AG08395 (cell line): ENCODE measurements around the gene CDK5R1.

Experiments used
- DNase-seq: peaks from one replicate; pipeline ENCODE4 v3.0.0; 2012; ENCODE audit warnings: mixed read lengths, low spot score

CDK5R1 gene

DNA sequence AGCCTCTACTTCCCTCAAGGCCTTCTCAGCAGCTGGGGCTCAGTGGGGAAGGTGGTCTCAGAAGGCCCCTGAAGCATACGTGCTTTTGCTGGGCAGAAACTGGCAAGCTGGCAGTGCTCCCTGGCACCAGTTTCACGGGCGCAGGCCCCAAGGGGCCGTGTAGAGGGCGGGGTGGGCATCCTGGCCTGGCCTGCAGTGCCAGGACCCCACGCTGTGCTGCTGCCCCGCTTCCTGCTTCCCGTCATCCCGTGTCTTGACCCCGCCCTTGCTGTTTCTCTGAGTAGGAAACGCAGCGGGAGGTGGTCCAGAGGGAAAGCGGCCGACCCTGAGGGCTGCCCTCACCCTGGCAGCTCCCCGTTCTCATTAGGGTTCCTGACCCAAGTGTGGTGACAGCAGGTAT is 6.8 kb downstream of the CDK5R1 start:
- no peak for DNase-seq

- no peak for DNase-seq
These were observed 7.3 kb downstream of the CDK5R1 start for GRCh38 chr17:32493976-32494513.

DNA sequence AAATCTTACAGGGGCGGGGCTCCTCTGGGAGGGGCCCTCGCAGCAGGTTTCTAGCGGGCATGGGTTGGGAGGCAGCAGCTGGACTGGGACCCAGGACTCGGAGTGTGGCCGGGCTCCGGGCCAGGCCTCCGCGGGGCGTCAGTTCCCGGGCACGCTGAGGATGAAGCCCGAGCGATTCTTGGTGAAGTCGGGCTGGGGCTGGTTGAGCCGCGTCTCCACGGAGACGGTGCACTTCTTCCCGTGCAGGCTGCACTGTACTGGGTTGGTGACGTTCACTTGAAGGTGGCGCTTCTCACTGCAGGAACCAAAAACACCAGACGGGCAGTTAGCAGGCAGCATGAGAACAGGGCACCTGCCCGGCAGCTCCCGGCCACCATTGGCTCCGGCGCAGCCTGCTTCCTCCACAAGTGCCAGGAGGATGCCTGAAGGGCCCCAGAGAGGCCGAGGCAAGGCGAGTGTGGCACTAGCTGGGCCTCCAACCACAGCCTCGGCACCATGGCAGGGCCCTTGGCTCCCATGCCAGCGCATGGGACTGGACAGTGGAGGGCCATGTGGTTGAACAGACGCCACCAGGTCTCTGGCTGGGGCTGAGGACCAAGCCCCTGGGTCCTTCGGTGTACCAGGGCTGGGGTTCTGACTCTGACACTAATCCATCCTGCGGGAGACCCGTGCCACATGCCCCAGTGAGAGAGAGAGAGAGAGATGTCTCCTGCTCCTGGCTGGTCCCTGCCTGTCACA is 8.0 kb downstream of the CDK5R1 start:
- no peak for DNase-seq

- DNase-seq = peak; percentile 24
These were observed 8.8 kb downstream of the CDK5R1 start for GRCh38 chr17:32495359-32496231.

DNA sequence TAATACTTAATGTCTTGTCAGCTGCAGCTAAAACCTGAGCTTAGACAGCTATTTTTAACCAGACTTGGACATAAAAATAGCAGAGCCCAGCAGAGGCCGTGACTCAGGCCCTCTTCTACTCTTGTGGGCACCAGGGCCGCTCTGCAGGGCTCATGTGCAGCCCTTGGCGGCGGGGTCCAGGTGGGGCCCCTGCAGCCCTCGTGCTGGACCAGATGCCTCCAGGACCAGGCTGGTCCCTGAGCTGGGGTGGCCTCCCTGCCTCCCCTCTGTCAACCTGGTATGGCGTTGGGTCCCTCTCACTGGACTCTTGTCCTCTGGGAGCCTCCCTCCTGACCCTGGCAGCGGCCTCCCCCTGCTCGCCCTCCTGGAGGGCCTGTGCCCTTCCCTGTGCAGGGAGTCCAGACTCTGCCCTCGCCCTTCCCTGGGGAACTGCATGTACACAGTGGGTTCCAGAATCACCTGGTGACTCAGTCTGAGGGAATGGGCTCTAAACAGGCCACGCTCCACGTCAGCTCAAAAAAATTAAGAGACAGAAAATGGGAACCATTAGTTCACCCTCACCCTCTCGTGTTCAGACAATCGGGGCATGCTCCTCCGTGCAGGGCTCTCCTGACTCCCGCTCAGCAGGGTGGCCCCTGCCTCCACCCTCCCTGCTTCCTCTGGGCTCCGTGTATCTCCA is 9.7 kb downstream of the CDK5R1 start:
- DNase-seq = peak; percentile 68

- peak; percentile 19 for DNase-seq
These were observed 10.8 kb downstream of the CDK5R1 start for GRCh38 chr17:32497431-32498205.

DNA sequence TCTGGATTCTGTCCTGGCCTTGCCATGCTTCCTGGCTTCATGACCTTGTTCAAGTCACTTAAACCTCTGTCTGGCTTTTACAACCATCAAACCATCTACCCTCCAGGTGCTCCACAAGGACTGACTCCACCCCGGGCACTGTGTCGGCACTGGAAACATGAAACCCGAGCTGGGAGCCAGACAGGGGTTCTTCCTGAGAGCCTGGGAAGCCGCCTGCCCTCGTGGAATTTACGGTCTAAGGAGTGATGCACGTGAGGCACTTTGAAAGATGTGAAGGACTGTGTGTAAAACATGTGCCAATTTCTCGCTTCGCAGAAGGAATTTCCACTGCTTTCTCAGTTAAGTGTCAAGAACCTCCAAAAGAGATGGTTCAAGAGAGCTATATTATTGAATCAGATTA is 11.6 kb downstream of the CDK5R1 start:
- no peak for DNase-seq

- DNase-seq = no peak
These were observed 15.2 kb downstream of the CDK5R1 start for GRCh38 chr17:32502013-32502412.

DNA sequence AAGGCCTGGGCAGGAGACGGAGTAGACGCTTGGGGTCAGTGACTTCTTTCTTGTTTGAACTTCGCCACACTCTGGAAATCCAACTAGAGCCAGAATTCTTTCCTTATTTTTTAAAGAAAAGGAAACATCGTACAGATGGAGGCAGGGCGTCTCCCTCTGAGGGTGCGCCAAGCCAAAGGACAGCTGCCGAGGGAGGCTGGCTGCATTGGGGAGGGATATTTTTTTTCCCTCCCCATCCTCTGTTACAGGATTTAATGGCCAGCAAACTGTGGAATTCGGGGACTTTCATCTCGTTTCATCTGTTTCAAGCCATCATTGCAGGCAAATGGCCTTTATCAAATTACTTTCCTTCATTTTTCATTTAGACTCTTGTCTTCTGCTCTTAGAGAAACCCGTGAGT is 15.9 kb downstream of the CDK5R1 start:
- no peak for DNase-seq

- DNase-seq = peak; percentile 27
These were observed 16.7 kb downstream of the CDK5R1 start for GRCh38 chr17:32503251-32504165.

- DNase-seq = peak; percentile 43
These were observed 17.6 kb downstream of the CDK5R1 start for GRCh38 chr17:32504166-32504990.

DNA sequence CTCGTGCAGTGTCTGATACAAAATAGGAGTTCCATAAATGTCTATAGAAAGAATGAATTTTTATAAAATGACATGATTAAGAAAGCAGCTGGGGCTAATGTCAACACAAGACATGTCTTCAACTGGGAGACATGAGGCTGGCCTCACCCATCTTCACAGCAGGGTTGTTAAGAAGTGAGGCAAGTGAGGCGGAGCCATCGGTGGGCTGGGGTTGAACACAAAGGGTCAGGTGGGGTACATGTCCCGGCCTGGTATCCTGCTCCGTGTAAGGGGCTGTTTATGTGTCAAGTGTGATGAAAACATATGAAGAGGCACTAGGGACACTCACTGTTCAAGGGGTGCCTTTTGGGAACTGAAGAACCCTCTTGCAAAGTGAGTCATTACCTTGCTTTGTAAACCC is 22.1 kb downstream of the CDK5R1 start:
- no peak for DNase-seq

GRCh38 chr17:32510466-32510865 is 23.7 kb downstream of the CDK5R1 start:
- no peak for DNase-seq

GRCh38 chr17:32512328-32512727 is 25.5 kb downstream of the CDK5R1 start:
- DNase-seq = no peak

DNA sequence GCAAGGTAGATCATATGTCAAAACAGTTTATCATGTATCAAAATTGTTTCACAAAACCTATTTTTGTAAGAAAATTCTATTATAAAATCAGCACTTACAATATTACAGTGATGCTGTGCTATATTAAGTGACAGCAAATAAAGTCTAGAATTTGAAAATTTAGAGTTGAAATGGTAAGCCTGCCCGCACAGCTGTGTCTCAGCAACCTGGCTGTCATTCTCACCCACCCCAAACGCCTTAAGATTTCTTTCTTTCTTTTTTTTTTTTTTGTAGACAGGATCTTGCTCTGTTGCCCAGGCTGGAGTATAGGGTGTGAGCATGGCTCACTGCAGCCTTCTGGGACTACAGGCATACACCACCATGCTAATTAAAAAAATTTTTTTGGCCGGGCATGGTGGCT is 26.8 kb downstream of the CDK5R1 start:
- no peak for DNase-seq

- no peak for DNase-seq
These were observed 27.8 kb downstream of the CDK5R1 start for GRCh38 chr17:32514606-32515005.

DNA sequence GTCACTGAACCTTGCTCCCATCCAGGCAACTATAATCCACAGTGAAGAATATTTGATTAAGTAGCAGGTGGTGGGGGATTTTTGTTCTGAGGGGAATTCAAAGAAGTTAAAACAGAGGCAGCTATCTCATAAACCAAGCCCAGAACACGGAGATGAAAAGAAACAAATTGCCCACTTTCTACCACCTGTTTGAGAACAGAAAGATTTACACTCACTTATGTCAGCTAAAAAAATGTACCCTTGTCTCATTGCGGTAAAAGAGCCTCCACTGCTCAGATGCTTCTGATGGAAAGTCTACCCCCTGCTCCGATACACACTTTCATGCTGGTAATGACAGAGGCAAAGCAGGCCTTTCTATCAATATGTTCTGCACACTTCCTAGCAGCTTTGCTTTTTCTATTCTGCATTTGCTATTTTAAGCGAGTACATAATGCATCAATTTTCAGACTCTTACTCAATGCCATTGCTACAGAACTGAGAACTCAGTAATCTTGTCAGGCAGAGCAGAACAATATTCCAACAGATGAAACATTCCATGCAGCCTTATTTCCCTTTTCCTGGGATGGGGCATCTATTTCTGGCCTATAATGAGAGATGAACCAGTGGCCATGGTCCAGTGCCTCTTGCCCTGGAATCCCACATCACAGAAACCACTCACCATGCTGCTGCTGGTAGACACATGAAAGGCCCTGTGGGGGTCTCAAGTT is 29.0 kb downstream of the CDK5R1 start:
- DNase-seq = no peak

DNA sequence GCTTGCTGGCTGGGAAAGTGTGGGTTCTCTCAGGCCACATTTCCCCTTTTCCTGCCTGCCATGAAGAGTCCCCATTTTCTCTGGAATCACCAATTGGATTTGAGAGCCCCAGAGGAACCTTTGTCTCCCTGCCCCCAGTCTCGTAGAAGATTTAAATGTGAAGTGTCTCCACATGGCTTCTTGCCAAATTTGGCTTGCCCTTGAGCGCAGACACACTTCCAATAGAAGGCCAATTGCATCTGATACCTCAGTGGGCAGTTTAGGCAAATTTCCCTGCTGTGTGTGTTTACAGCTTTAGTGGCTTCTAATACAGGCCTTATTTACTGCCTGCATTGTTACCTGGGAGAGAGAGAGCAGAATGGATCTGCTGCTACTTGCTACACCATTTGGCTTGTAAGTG is 29.7 kb downstream of the CDK5R1 start:
- no peak for DNase-seq
